ENCODE measurements around the gene AFF3.

GRCh38 chr2:99762714-99763113 is 379.7 kb downstream of the AFF3 start:
- no peak for TF ChIP-seq CTCF (IDR thresholded peaks at IDR 0.05)
- TF ChIP-seq POLR2A (IDR thresholded peaks at IDR 0.05), result no peak
